Measurements from ENCODE around the gene KMT2E. TPM values are rescaled to one million over a fixed set of nuclear protein-coding genes. Genes with fewer than 3 reads are reported as not detected.

KMT2E gene
- total RNA-seq, 1 experiment from 2014 or later, result 63.1 TPM

DNA sequence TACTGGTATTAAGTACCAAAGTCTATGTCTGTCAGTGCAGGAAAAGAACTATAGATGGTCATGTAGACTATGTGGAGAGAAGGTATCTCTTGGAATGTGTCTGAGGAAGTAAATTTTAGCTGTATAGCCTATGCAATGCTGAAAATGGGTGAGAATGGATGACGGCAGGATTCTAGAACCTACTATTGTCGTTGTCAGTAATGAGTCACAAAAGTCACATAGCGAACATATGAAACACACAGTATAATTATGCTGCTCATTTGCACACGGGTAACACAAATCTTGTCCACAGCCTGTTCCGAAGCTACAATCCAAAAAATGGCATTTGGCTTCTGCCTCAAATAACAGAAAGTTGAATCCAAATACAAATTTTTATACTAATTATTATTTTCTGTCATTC, 33.6 kb upstream of the KMT2E start:
- intact Hi-C loops (cut with micrococcal nuclease; ENCODE audit: unreplicated experiment), result loop anchor here (2.0 kb wide), 1 partner anchor 58 kb away; no protein-coding TSS in a partner anchor
- Histone ChIP-seq H3K27me3 (replicated peaks; ENCODE audit: control insufficient read depth, insufficient read depth, low read length) (no peaks in the 10 kb centered on the region), H3K36me3 (ENCODE audit: control insufficient read depth, insufficient read depth, low read length) (no peaks in the 10 kb centered on the region), H3K4me1 (peaks cover 42% of the 10 kb centered on the region), H3K4me3 (ENCODE audit: low read depth, low read length) (no peak overlapping the region), H3K9me3 (no peaks in the 10 kb centered on the region)
- TF ChIP-seq, protein P1, sequence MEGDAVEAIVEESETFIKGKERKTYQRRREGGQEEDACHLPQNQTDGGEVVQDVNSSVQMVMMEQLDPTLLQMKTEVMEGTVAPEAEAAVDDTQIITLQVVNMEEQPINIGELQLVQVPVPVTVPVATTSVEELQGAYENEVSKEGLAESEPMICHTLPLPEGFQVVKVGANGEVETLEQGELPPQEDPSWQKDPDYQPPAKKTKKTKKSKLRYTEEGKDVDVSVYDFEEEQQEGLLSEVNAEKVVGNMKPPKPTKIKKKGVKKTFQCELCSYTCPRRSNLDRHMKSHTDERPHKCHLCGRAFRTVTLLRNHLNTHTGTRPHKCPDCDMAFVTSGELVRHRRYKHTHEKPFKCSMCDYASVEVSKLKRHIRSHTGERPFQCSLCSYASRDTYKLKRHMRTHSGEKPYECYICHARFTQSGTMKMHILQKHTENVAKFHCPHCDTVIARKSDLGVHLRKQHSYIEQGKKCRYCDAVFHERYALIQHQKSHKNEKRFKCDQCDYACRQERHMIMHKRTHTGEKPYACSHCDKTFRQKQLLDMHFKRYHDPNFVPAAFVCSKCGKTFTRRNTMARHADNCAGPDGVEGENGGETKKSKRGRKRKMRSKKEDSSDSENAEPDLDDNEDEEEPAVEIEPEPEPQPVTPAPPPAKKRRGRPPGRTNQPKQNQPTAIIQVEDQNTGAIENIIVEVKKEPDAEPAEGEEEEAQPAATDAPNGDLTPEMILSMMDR (IDR thresholded peaks at IDR 0.05; ENCODE audit: insufficient read depth in 1 of 2, low read depth in 1 of 2, low read length in 1 of 2, severe bottlenecking in 1 of 2, unreplicated experiment in 1 of 2), result no peak
- Mint-ChIP-seq H3K36me3 (ENCODE audit: insufficient read depth, unreplicated experiment) (peaks cover 51% of the 10 kb centered on the region), H3K27ac (ENCODE audit: unreplicated experiment) (no peak overlapping the region), H3K27me3 (ENCODE audit: insufficient read depth, unreplicated experiment) (no peaks in the 10 kb centered on the region), H3K4me3 (ENCODE audit: unreplicated experiment) (no peak overlapping the region), H3K9me3 (ENCODE audit: unreplicated experiment) (no peaks in the 10 kb centered on the region), H3K4me1 (ENCODE audit: low read depth, unreplicated experiment) (peaks cover 16% of the 10 kb centered on the region)
- ChIA-PET CTCF (interaction anchor here (1.2 to 2.3 kb wide), 5 partner anchors 8 to 449 kb away, joined by 3 to 15 read pairs (median 6); partner anchors contain the start of gene KMT2E), POLR2A (interaction anchor here (1.2 to 1.7 kb wide), 2 partner anchors 27 to 34 kb away, joined by 4 to 9 read pairs; partner anchors contain the start of gene KMT2E)
- BruUV-seq (replicated peaks), result no TSS peak
- DNase-seq, result no peak

DNA sequence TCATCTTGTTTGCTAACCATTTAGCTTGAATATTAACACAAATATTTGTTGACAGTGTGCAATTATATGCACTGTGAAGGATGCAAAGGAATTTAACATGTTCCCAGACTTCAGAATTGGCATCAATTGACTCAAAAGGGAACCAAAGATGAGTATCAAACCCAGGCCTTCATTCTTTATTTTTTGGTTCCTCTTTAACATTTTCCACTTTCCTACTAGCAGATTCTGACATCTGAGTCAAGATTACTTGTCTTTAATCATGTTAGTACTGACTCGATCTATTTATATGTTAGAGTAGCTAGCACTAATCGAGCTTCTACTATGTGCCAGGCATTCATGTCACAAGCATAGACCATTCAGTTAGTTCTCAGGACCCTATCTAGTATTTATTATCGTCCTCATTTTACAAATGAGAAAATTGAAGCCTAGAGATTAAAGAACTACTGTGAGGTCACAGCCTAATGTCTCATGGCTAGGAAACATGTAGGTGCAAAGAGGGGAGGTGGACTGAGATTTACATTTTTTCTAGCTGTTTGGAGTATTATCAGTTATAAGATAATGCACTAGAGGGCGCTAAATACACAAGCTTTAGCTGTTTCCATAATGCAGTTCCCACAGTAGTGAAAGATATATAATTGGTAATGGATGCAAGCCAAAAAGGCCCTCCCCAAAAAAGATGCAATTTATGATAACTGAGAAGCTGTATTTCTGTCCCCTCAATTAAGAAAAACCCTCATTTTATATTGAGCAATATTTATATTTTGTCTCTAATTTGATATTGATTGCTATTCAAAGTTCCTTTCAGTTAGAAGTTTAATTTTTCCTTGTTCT, 32.9 kb upstream of the KMT2E start:
- Histone ChIP-seq H3K4me1 (peaks cover 48% of the 10 kb centered on the region), H3K4me3 (ENCODE audit: low read depth, low read length) (no peak overlapping the region), H3K9me3 (no peaks in the 10 kb centered on the region), H3K36me3 (ENCODE audit: control insufficient read depth, insufficient read depth, low read length) (no peaks in the 10 kb centered on the region), H3K27me3 (replicated peaks; ENCODE audit: control insufficient read depth, insufficient read depth, low read length) (no peaks in the 10 kb centered on the region)
- no peaks in the 10 kb centered on the region for H3K27me3 Mint-ChIP-seq (ENCODE audit: insufficient read depth, unreplicated experiment)
- H3K27ac Mint-ChIP-seq (ENCODE audit: unreplicated experiment), result no peak overlapping the region
- no TSS peak for BruUV-seq (replicated peaks)
- CTCF ChIA-PET, result interaction anchor here (0.7 to 2.3 kb wide), 9 partner anchors 9 to 449 kb away, joined by 3 to 15 read pairs (median 4); partner anchors contain the start of gene KMT2E
- peaks cover 22% of the 10 kb centered on the region for H3K4me1 Mint-ChIP-seq (ENCODE audit: low read depth, unreplicated experiment)
- POLR2A ChIA-PET, result interaction anchor here (1.2 to 1.7 kb wide), 2 partner anchors 26 to 33 kb away, joined by 4 to 9 read pairs; partner anchors contain the start of gene KMT2E
- peak in 1 of 2 experiments; percentile 56 for DNase-seq
- no peak overlapping the region for H3K4me3 Mint-ChIP-seq (ENCODE audit: unreplicated experiment)
- peaks cover 56% of the 10 kb centered on the region for H3K36me3 Mint-ChIP-seq (ENCODE audit: insufficient read depth, unreplicated experiment)
- TF ChIP-seq, protein P1 (IDR thresholded peaks at IDR 0.05; ENCODE audit: insufficient read depth in 1 of 2, low read depth in 1 of 2, low read length in 1 of 2, severe bottlenecking in 1 of 2, unreplicated experiment in 1 of 2), result peak; percentile 66 to 83
- H3K9me3 Mint-ChIP-seq (ENCODE audit: unreplicated experiment), result no peaks in the 10 kb centered on the region
- intact Hi-C loops (cut with micrococcal nuclease; ENCODE audit: unreplicated experiment), result loop anchor here (1.0 to 2.0 kb wide), 2 partner anchors 58 to 60 kb away; no protein-coding TSS in a partner anchor

DNA sequence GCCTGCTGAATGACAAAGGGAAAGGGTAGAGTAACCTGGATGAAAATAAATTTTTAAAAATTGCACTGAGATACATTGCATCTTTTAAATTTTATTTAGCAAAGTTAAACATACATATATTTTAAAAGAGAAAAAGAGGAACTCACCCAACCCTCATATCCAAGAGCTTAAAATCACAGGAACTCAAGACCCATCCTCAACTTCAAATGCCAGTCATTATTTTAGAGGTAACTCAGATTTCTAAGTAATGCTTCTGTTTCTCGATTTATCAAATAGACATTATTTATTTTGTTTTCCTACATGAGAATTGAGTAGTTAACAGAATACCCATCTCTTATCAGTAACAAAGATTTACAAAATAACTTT, 32.4 kb upstream of the KMT2E start:
- ChIA-PET POLR2A (interaction anchor here (1.2 to 1.7 kb wide), 2 partner anchors 25 to 32 kb away, joined by 4 to 9 read pairs; partner anchors contain the start of gene KMT2E), CTCF (interaction anchor here (0.7 to 2.3 kb wide), 9 partner anchors 9 to 448 kb away, joined by 3 to 15 read pairs (median 4); partner anchors contain the start of gene KMT2E)
- H3K4me1 Mint-ChIP-seq (ENCODE audit: low read depth, unreplicated experiment), result peaks cover 25% of the 10 kb centered on the region
- H3K4me3 ChIP-seq (ENCODE audit: low read depth, low read length), result no peak overlapping the region
- no TSS peak for BruUV-seq (replicated peaks)
- peaks cover 62% of the 10 kb centered on the region for H3K36me3 Mint-ChIP-seq (ENCODE audit: insufficient read depth, unreplicated experiment)
- H3K9me3 ChIP-seq, result no peaks in the 10 kb centered on the region
- peaks cover 54% of the 10 kb centered on the region for H3K4me1 ChIP-seq
- H3K27me3 ChIP-seq (replicated peaks; ENCODE audit: control insufficient read depth, insufficient read depth, low read length), result no peaks in the 10 kb centered on the region
- intact Hi-C loops (cut with micrococcal nuclease; ENCODE audit: unreplicated experiment), result loop anchor here (1.0 to 2.0 kb wide), 2 partner anchors 59 to 60 kb away; no protein-coding TSS in a partner anchor
- H3K27me3 Mint-ChIP-seq (ENCODE audit: insufficient read depth, unreplicated experiment), result no peaks in the 10 kb centered on the region
- no peak overlapping the region for H3K4me3 Mint-ChIP-seq (ENCODE audit: unreplicated experiment)
- no peak overlapping the region for H3K27ac Mint-ChIP-seq (ENCODE audit: unreplicated experiment)
- no peaks in the 10 kb centered on the region; the same call in 1 of the 2 replicates for H3K36me3 ChIP-seq (ENCODE audit: control insufficient read depth, insufficient read depth, low read length)
- TF ChIP-seq, protein P1 (IDR thresholded peaks at IDR 0.05; ENCODE audit: insufficient read depth in 1 of 2, low read depth in 1 of 2, low read length in 1 of 2, severe bottlenecking in 1 of 2, unreplicated experiment in 1 of 2), result no peak
- H3K9me3 Mint-ChIP-seq (ENCODE audit: unreplicated experiment), result no peaks in the 10 kb centered on the region
- no peak for DNase-seq

All from Caco-2 (cell line).